ENCODE results near the gene MAEA. TPM values are rescaled to one million over a fixed set of nuclear protein-coding genes. Genes with fewer than 3 reads are reported as not detected.
"Not testable (repeated sequence)": the region's sequence is repeated elsewhere in the genome, so short reads cannot be mapped to it uniquely, and the experiment has no call there.

The MAEA gene
- total RNA-seq, 4 donors from 2014 or later = 66.2 to 140 (median 83.2) TPM

DNA sequence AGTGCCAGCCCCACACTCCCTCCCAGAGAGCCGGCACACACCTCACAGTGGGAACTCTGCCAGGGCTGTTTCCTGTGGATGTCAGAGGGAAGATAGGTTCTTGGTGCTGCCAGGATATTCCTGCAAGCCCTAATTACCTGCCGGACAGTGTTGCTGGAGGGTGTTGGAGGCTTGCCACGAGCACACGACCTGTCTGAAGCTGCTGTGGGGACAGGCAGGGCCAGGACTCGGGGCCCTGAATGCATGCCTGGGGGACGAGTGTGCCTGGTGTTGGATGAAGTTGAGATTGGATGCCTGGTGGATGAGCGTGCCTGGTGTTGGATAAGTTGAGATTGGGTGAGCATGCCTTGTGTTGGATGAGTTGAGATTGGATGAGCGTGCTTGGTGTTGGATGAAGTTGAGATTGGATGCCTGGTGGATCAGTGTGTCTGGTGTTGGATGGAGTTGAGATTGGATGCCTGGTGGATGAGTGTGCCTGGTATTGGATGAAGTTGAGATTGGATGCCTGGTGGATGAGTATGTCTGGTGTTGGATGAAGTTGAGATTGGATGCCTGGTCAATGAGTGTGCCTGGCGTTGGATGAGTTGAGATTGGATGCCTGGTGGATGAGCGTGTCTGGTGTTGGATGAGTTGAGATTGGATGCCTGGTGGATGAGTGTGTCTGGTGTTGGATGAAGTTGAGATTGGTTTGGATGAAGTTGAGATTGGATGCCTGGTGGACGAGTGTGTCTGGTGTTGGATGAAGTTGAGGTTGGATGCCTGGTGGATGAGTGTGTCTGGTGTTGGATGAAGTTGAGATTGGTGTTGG, 34.1 kb downstream of the MAEA start:
- TF ChIP-seq POLR2A (IDR thresholded peaks at IDR 0.05) = no peak
- TF ChIP-seq EP300 (IDR thresholded peaks at IDR 0.05) = no peak
- TF ChIP-seq, protein P1, sequence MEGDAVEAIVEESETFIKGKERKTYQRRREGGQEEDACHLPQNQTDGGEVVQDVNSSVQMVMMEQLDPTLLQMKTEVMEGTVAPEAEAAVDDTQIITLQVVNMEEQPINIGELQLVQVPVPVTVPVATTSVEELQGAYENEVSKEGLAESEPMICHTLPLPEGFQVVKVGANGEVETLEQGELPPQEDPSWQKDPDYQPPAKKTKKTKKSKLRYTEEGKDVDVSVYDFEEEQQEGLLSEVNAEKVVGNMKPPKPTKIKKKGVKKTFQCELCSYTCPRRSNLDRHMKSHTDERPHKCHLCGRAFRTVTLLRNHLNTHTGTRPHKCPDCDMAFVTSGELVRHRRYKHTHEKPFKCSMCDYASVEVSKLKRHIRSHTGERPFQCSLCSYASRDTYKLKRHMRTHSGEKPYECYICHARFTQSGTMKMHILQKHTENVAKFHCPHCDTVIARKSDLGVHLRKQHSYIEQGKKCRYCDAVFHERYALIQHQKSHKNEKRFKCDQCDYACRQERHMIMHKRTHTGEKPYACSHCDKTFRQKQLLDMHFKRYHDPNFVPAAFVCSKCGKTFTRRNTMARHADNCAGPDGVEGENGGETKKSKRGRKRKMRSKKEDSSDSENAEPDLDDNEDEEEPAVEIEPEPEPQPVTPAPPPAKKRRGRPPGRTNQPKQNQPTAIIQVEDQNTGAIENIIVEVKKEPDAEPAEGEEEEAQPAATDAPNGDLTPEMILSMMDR (IDR thresholded peaks at IDR 0.05) = no peak
- no peak for DNase-seq (ENCODE audit: low spot score in 2 of 2)
- Histone ChIP-seq H3K9me3 (no peaks in the 10 kb centered on the region), H3K4me3 (no peak overlapping the region), H3K36me3 (peaks cover 0 to 82% (median 14%) of the 10 kb centered on the region in 3 donors), H3K4me1 (no peaks in the 10 kb centered on the region), H3K27me3 (no peaks in the 10 kb centered on the region), H3K27ac (no peak overlapping the region)
- WGBS, 2 donors = 88 to 92% methylated on average over 10 to 11 of the region's 11 CpGs

DNA sequence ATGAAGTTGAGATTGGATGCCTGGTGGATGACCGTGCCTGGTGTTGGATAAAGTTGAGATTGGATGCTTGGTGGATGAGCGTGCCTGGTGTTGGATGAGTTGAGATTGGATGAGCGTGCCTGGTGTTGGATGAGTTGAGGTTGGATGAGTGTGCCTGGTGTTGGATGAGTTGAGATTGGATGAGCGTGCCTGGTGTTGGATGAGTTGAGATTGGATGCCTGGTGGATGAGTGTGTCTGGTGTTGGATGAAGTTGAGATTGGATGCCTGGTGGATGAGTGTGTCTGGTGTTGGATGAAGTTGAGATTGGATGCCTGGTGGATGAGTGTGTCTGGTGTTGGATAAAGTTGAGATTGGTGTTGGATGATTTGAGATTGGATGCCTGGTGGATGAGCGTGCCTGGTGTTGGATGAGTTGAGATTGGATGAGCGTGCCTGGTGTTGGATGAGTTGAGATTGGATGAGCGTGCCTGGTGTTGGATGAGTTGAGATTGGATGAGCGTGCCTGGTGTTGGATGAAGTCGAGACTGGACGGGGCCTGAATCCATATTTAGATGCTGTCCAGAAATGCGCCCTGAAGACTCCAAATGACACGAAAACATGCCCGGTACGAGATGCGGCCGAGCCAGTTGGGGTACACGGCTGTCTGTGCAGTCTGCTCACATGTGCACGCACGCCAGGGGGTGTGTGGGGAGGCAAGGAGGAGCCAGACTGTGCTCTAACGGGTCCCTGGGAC, 34.9 kb downstream of the MAEA start:
- 91 to 95% methylated on average over 20 of the region's 20 CpGs for WGBS, 2 donors

DNA sequence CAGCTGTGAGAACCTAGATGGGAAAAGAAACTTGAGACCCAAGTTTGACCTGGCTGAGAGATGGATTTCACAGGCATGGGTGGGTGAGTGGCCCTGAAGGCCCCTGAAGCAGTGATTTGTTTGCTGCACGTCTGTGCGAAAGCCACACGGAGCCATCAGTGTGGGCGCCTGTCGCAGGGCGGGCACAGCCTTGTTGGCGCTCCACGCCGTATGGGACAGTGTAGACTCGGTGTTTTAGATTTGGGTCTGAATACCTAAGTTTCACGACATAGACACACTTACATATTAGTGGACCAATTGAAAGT, 35.4 kb downstream of the MAEA start:
- no peaks in the 10 kb centered on the region for H3K4me1 ChIP-seq
- no peak for TF ChIP-seq EP300 (IDR thresholded peaks at IDR 0.05)
- TF ChIP-seq, protein P1 (IDR thresholded peaks at IDR 0.05) = no peak
- TF ChIP-seq POLR2A (IDR thresholded peaks at IDR 0.05) = no peak
- DNase-seq (ENCODE audit: low spot score in 2 of 2) = no peak
- no peak overlapping the region for H3K4me3 ChIP-seq
- peaks cover 0 to 85% (median 14%) of the 10 kb centered on the region in 3 donors for H3K36me3 ChIP-seq
- H3K27ac ChIP-seq = no peak overlapping the region
- no peaks in the 10 kb centered on the region for H3K9me3 ChIP-seq
- 92 to 95% methylated on average over 11 of the region's 11 CpGs for WGBS, 2 donors
- no peaks in the 10 kb centered on the region for H3K27me3 ChIP-seq

More for the DNA sequence above, 34.9 kb downstream of the MAEA start:
- not testable (repeated sequence) for H3K27ac ChIP-seq; H3K4me3 ChIP-seq; DNase-seq (ENCODE audit: low spot score in 2 of 2); H3K4me1 ChIP-seq; H3K27me3 ChIP-seq; H3K9me3 ChIP-seq
- peaks cover 0 to 82% (median 14%) of the 10 kb centered on the region in 3 donors for H3K36me3 ChIP-seq

DNA sequence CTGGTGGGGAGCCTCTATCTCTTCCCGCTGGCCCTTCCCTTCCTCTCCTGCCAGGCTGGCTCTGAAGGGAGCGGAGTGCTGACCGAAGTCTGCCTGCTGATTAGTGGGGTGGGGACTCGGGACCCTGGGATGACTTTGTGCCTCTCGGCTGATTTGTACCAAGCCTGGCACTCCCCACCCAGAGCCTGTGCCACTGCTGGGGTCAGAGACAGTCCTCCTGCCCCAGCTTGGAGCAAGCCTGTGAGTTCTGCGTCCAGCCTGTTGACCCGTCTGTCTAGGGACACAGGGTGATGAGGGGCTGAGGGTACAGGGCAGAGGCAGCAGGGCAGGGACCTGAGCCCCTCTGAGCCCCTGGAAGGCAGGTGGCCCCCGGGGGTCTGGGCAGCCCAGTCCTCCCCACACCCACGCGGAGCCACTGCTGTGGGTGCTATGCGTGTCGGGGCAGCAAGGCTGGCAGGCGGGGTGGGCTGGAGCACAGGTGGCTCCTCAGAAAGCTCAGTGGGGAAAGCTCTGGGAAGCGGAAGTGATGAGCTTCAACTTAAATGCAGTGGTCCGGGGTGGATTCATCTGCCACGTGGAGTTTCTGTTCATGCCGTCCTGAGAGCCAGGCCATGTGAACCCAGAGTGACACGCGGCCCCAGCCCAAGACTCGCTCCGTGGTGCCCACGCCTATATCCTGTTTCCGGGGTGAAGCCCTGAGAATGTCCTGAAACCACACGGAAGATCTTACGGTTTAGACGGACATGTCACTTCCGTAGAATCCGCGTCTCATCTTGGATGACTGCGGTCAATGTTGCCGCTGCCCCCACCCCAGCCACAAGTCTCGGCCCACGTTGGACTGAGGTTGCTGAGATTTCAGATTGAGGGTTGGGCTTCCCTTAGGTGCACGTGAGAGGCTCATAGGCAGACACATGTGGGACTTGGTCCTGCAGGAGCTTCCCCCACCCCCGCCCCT, 36.3 kb downstream of the MAEA start:
- Histone ChIP-seq H3K4me1 (no peaks in the 10 kb centered on the region), H3K9me3 (no peaks in the 10 kb centered on the region), H3K27me3 (no peaks in the 10 kb centered on the region), H3K4me3 (no peak overlapping the region), H3K27ac (no peak overlapping the region), H3K36me3 (peaks cover 0 to 85% (median 14%) of the 10 kb centered on the region in 3 donors)
- 91% methylated on average over 24 to 35 of the region's 35 CpGs for WGBS, 2 donors
- no peak for DNase-seq (ENCODE audit: low spot score in 2 of 2)
- TF ChIP-seq, protein P1 (IDR thresholded peaks at IDR 0.05) = no peak
- TF ChIP-seq EP300 (IDR thresholded peaks at IDR 0.05) (no peak), POLR2A (IDR thresholded peaks at IDR 0.05) (no peak)

- TF ChIP-seq, protein P1 (IDR thresholded peaks at IDR 0.05) = no peak
- TF ChIP-seq POLR2A (IDR thresholded peaks at IDR 0.05) (no peak), EP300 (IDR thresholded peaks at IDR 0.05) (no peak)
- H3K9me3 ChIP-seq = no peaks in the 10 kb centered on the region
- DNase-seq (ENCODE audit: low spot score in 2 of 2) = no peak
- peaks cover 0 to 4% (median 0%) of the 10 kb centered on the region in 4 donors for H3K4me1 ChIP-seq
- H3K4me3 ChIP-seq = no peak overlapping the region
- 91% methylated on average over 30 of the region's 30 CpGs for WGBS, 2 donors
- no peaks in the 10 kb centered on the region for H3K27me3 ChIP-seq
- H3K27ac ChIP-seq = no peak overlapping the region
- peaks cover 0 to 88% (median 14%) of the 10 kb centered on the region in 3 donors for H3K36me3 ChIP-seq
Measured at GRCh38 chr4:1326751-1327525, 37.2 kb downstream of the MAEA start.

Data from tibial nerve (tissue), 4 donors.